Measurements from ENCODE around the gene POLR2J. TPM values are rescaled to one million over a fixed set of nuclear protein-coding genes. Genes with fewer than 3 reads are reported as not detected.

The POLR2J gene
- total and polyA plus RNA-seq, 7 donors = 9.9 to 190 (median 29.3) TPM

- intact Hi-C loops (cut with DNase I) = no loop called here
- Histone ChIP-seq H3K27ac (no peak overlapping the region), H3K4me3 (no peak overlapping the region), H3K27me3 (no peaks in the 10 kb centered on the region), H3K9me3 (no peaks in the 10 kb centered on the region), H3K36me3 (peaks cover 4 to 23% (median 16%) of the 10 kb centered on the region in 4 donors), H3K4me1 (no peaks in the 10 kb centered on the region)
- DNase-seq = no peak
- no peak for TF ChIP-seq POLR2A (IDR thresholded peaks at IDR 0.05)
- TF ChIP-seq, protein P1, sequence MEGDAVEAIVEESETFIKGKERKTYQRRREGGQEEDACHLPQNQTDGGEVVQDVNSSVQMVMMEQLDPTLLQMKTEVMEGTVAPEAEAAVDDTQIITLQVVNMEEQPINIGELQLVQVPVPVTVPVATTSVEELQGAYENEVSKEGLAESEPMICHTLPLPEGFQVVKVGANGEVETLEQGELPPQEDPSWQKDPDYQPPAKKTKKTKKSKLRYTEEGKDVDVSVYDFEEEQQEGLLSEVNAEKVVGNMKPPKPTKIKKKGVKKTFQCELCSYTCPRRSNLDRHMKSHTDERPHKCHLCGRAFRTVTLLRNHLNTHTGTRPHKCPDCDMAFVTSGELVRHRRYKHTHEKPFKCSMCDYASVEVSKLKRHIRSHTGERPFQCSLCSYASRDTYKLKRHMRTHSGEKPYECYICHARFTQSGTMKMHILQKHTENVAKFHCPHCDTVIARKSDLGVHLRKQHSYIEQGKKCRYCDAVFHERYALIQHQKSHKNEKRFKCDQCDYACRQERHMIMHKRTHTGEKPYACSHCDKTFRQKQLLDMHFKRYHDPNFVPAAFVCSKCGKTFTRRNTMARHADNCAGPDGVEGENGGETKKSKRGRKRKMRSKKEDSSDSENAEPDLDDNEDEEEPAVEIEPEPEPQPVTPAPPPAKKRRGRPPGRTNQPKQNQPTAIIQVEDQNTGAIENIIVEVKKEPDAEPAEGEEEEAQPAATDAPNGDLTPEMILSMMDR (IDR thresholded peaks at IDR 0.05) = no peak
- TF ChIP-seq POLR2AphosphoS5 (IDR thresholded peaks at IDR 0.05) = no peak
- no peak for TF ChIP-seq EP300 (IDR thresholded peaks at IDR 0.05)
- WGBS, 2 donors = 88 to 89% methylated on average over 6 of the region's 6 CpGs
These were observed 26.3 kb downstream of the POLR2J start for GRCh38 chr7:102452451-102452850.

DNA sequence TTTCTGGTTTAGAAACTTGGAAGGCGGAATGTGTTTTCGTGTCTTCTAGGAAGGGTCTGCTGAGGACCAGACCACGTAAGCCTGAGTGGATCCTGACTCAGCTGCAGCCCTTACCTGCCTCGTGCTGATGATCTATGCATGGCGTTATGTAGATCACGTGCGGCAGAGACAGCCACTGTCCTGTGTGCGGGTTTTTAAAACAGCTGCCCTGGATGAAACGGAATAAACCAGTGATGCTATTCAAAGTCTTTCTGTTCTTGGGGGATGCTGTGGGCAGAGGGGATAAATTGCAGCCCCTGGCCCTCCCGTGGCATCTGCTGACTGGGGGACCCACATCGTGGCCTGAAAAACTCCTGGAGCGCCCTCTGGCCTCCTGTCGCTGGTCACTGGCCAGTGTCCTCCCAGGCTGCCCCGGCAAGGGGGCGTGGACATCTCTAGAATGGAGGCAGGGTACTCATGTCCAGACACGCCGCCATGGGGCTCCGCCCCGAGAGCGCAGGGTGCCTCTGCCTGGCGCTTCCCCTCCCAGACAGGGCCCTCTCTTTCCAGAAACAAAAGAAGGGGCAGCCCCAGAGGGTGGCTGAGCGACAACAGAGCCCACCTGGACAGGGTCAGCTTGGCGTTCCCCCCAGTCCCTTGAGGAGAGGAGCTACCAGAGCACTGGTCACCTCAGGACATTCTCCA lies 27.2 kb downstream of the POLR2J start:
- no peak for DNase-seq
- no peak overlapping the region for H3K27ac ChIP-seq
- H3K9me3 ChIP-seq = no peaks in the 10 kb centered on the region
- no peaks in the 10 kb centered on the region for H3K4me1 ChIP-seq
- intact Hi-C loops (cut with DNase I) = no loop called here
- no peak for TF ChIP-seq EP300 (IDR thresholded peaks at IDR 0.05)
- TF ChIP-seq, protein P1 (IDR thresholded peaks at IDR 0.05) = no peak
- no peak for TF ChIP-seq POLR2A (IDR thresholded peaks at IDR 0.05)
- TF ChIP-seq POLR2AphosphoS5 (IDR thresholded peaks at IDR 0.05) = no peak
- 39 to 62% methylated on average over 23 of the region's 23 CpGs for WGBS, 2 donors
- no peak overlapping the region for H3K4me3 ChIP-seq
- H3K27me3 ChIP-seq = no peaks in the 10 kb centered on the region
- peaks cover 0 to 23% (median 12%) of the 10 kb centered on the region in 4 donors for H3K36me3 ChIP-seq

GRCh38 chr7:102450242-102450641 lies 28.5 kb downstream of the POLR2J start:
- TF ChIP-seq POLR2A (IDR thresholded peaks at IDR 0.05) (no peak), POLR2AphosphoS5 (IDR thresholded peaks at IDR 0.05) (no peak), EP300 (IDR thresholded peaks at IDR 0.05) (no peak)
- TF ChIP-seq, protein P1 (IDR thresholded peaks at IDR 0.05) = no peak
- Histone ChIP-seq H3K9me3 (no peaks in the 10 kb centered on the region), H3K27me3 (no peaks in the 10 kb centered on the region), H3K4me1 (no peaks in the 10 kb centered on the region), H3K4me3 (no peak overlapping the region), H3K27ac (no peak overlapping the region), H3K36me3 (peaks cover 0 to 13% (median 6%) of the 10 kb centered on the region in 4 donors)
- no peak for DNase-seq
- intact Hi-C loops (cut with DNase I) = no loop called here
- 61 to 71% methylated on average over 6 of the region's 6 CpGs for WGBS, 2 donors

DNA sequence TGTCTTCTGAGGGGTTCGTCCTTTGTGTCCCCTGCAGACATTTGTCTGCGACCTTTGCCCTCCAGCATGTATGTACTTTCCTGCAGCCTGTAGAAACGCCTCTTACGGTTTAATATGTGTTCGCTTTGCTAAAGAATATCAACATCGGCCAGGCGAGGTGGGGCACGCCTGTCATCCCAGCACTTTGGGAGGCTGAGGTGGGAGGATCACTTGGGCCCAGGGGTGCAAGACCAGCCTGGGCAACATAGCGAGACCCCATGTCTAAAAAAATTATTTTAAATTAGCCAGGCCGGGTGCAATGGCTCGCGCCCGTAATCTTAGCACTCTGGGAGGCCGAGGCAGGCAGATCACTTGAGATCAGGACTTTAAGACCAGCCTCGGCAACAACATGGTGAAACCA lies 29.6 kb downstream of the POLR2J start:
- Histone ChIP-seq H3K27me3 (no peaks in the 10 kb centered on the region), H3K4me3 (no peak overlapping the region), H3K9me3 (no peaks in the 10 kb centered on the region), H3K27ac (no peak overlapping the region), H3K4me1 (no peaks in the 10 kb centered on the region), H3K36me3 (peaks cover 0 to 13% (median 6%) of the 10 kb centered on the region in 4 donors)
- 75 to 94% methylated on average over 15 of the region's 15 CpGs for WGBS, 2 donors
- intact Hi-C loops (cut with DNase I) = no loop called here
- DNase-seq = no peak
- TF ChIP-seq EP300 (IDR thresholded peaks at IDR 0.05) (no peak), POLR2A (IDR thresholded peaks at IDR 0.05) (no peak), POLR2AphosphoS5 (IDR thresholded peaks at IDR 0.05) (no peak)
- TF ChIP-seq, protein P1 (IDR thresholded peaks at IDR 0.05) = no peak

DNA sequence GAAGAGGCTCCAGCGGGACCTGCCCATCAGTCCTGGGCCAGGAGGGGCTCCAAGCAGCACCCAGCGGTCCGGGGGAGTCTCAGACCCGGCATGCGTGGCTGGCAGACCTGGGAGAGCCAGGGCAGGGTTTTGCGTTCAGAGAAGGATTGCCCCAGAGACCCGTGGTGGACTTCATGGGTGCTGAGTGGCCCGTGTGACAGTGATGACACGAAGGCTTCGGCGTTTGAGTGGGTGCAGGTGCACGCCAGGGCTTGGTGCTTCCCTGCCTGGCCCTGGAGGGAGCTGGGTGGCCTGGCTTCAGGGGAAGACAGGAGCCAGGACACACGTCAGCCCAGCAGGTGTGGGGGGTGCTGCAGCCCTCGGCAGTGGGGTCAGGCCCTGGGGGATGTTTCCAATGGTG lies 31.4 kb downstream of the POLR2J start:
- peaks cover 0 to 13% (median 6%) of the 10 kb centered on the region in 4 donors for H3K36me3 ChIP-seq
- H3K27ac ChIP-seq = no peak overlapping the region
- DNase-seq = no peak
- no peaks in the 10 kb centered on the region for H3K9me3 ChIP-seq
- no peaks in the 10 kb centered on the region for H3K27me3 ChIP-seq
- H3K4me3 ChIP-seq = no peak overlapping the region
- H3K4me1 ChIP-seq = no peaks in the 10 kb centered on the region
- TF ChIP-seq POLR2AphosphoS5 (IDR thresholded peaks at IDR 0.05) (no peak), POLR2A (IDR thresholded peaks at IDR 0.05) (no peak), EP300 (IDR thresholded peaks at IDR 0.05) (no peak)
- TF ChIP-seq, protein P1 (IDR thresholded peaks at IDR 0.05) = no peak
- intact Hi-C loops (cut with DNase I) = no loop called here
- WGBS, 2 donors = 89 to 93% methylated on average over 14 of the region's 14 CpGs

Measured in sigmoid colon (tissue), 7 donors.